Measurements from ENCODE around the gene RHBDD3. TPM values are rescaled to one million over a fixed set of nuclear protein-coding genes. Genes with fewer than 3 reads are reported as not detected.

RHBDD3 gene
- total and polyA plus RNA-seq, 2 experiments from 2014 or later: 31.4 to 37.3 TPM

DNA sequence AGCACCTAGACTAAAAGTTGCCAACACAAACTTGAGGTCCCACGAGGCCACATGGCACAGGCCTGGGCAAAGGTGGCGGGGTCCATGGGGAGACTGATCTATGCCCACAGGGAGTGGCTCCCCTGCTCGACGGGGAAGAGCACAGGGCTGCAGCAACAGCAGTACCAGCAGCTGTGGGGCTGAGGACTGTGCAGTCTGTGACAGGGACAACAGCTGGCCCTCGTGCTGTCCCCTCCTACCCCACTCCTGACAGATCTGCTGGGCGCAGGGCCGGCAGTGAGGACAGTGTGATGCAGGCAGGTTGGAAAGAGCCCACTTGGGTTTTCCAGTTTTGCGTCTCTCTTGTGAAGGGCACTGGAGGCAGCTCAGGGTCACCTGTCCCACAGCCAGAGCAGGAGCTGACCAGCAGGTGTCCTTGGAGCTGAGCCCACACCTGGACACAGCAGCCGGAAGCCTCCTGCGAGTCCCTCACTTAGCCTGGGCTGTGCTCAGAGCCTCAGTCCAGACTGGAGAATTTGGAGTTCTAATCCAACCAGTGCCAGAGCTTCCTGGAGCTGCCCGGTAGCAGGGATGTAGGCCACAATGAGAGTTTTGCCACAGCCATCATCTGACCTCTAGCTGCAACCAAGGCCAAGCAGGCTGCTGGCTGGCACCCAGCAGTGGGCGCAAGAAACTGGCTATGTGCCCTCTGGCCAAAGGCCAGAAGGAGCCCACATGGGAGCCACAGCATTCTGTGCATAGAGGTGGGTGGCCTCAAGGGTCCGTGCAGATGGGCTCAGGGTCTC is 35.1 kb upstream of the RHBDD3 start:
- Histone ChIP-seq H3K4me3 (no peak overlapping the region), H3K9me3 (ENCODE audit: low read depth) (no peaks in the 10 kb centered on the region), H3K36me3 (ENCODE audit: low read depth) (peaks cover 26% of the 10 kb centered on the region), H3K79me2 (ENCODE audit: insufficient read depth) (peaks cover 5% of the 10 kb centered on the region; the same call in 1 of the 2 replicates), H3K27ac (no peak overlapping the region), H2AFZ (no peak overlapping the region), H3K9ac (no peak overlapping the region), H4K20me1 (ENCODE audit: insufficient read depth) (no peaks in the 10 kb centered on the region), H3K4me2 (ENCODE audit: unreplicated experiment) (no peak overlapping the region), H3K9me2 (ENCODE audit: insufficient read depth) (no peaks in the 10 kb centered on the region), H3K27me3 (replicated peaks; ENCODE audit: insufficient read depth) (no peaks in the 10 kb centered on the region), H3F3A (ENCODE audit: insufficient read depth) (peaks cover 30% of the 10 kb centered on the region), H3K4me1 (ENCODE audit: insufficient read depth) (no peaks in the 10 kb centered on the region)
- TF ChIP-seq EZH2 (IDR thresholded peaks at IDR 0.05; ENCODE audit: insufficient read depth, poor library complexity, severe bottlenecking) (no peak), EZH2phosphoT487 (IDR thresholded peaks at IDR 0.05; ENCODE audit: insufficient read depth, low read depth) (no peak)
- 28 to 29% methylated on average over 11 to 13 of the region's 13 CpGs for WGBS, 2 experiments (ENCODE audit: low coverage in 1 of 2, low lambda C conversion rate in 2 of 2, missing lambda C conversion rate in 2 of 2)
- DNase-seq: no peak
- in situ Hi-C loops (cut with MboI): no loop called here

DNA sequence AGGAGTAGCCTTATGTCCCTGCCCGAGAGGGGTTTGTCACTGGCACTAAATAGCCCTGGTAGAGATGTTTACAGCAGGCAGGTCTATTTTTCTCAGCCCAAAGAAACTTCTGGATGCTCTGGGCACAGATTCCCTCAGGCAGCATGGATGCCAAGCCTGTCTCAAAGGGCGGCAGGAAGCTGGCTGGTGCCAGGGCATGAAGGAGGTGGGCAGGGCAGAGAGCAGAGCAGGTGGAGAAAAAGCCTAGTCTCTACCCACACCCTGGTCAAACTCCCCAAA is 34.6 kb upstream of the RHBDD3 start:
- Histone ChIP-seq H3K9ac (no peak overlapping the region), H3K4me2 (ENCODE audit: unreplicated experiment) (no peak overlapping the region), H3K4me3 (no peak overlapping the region), H3K79me2 (ENCODE audit: insufficient read depth) (peaks cover under 1% of the 10 kb centered on the region; the same call in 1 of the 2 replicates), H3K9me3 (ENCODE audit: low read depth) (no peaks in the 10 kb centered on the region), H3K27ac (no peak overlapping the region), H3K4me1 (ENCODE audit: insufficient read depth) (no peaks in the 10 kb centered on the region), H2AFZ (no peak overlapping the region), H4K20me1 (ENCODE audit: insufficient read depth) (no peaks in the 10 kb centered on the region), H3K9me2 (ENCODE audit: insufficient read depth) (no peaks in the 10 kb centered on the region), H3F3A (ENCODE audit: insufficient read depth) (peaks cover 35% of the 10 kb centered on the region), H3K27me3 (replicated peaks; ENCODE audit: insufficient read depth) (no peaks in the 10 kb centered on the region), H3K36me3 (ENCODE audit: low read depth) (peaks cover 31% of the 10 kb centered on the region)
- in situ Hi-C loops (cut with MboI): no loop called here
- WGBS, 2 experiments (ENCODE audit: low coverage in 1 of 2, low lambda C conversion rate in 2 of 2, missing lambda C conversion rate in 2 of 2): 14 to 19% methylated on average over 2 of the region's 2 CpGs
- no peak for TF ChIP-seq EZH2 (IDR thresholded peaks at IDR 0.05; ENCODE audit: insufficient read depth, poor library complexity, severe bottlenecking)
- no peak for TF ChIP-seq EZH2phosphoT487 (IDR thresholded peaks at IDR 0.05; ENCODE audit: insufficient read depth, low read depth)
- no peak for DNase-seq

DNA sequence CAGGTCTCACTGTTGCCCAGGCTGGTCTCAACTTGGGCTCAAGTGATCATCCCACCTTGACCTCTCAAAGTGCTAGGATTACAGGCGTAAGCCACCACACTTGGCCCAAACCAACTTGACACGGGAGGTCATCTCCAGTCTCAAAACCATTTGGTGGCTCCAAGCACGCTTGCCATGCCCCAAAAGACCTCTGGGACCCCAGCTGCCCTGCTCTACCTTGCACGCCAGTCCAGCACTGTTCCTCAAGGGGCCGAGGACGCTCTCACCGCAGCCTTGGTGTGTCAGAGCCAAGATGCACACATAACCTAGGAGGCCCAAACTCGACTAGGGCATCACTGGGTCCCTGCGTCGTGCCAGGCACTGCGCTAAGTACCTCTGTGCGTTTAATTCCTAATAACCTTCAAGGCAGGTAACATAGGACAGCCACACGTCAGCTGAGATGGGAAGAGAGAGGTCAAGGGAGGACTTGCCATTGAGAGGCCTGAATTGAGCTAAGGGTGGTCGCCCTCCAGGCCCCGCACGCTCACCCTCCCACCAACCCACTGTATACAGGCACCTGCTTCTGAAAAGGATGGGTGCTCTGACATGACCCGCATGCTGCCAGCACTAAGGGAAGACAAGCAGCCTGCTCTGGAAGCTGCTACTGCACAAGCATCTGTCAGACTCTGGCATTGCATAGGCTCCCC is 34.1 kb upstream of the RHBDD3 start:
- no peak overlapping the region for H3K27ac ChIP-seq
- H3K4me1 ChIP-seq (ENCODE audit: insufficient read depth): no peaks in the 10 kb centered on the region
- no peak overlapping the region for H3K4me3 ChIP-seq
- H3K79me2 ChIP-seq (ENCODE audit: insufficient read depth): no peaks in the 10 kb centered on the region
- no peak overlapping the region for H2AFZ ChIP-seq
- in situ Hi-C loops (cut with MboI): no loop called here
- TF ChIP-seq EZH2 (IDR thresholded peaks at IDR 0.05; ENCODE audit: insufficient read depth, poor library complexity, severe bottlenecking) (no peak), EZH2phosphoT487 (IDR thresholded peaks at IDR 0.05; ENCODE audit: insufficient read depth, low read depth) (no peak)
- H3K4me2 ChIP-seq (ENCODE audit: unreplicated experiment): no peak overlapping the region
- no peaks in the 10 kb centered on the region for H4K20me1 ChIP-seq (ENCODE audit: insufficient read depth)
- no peaks in the 10 kb centered on the region for H3K9me3 ChIP-seq (ENCODE audit: low read depth)
- H3K36me3 ChIP-seq (ENCODE audit: low read depth): peaks cover 36% of the 10 kb centered on the region
- peaks cover 40% of the 10 kb centered on the region for H3F3A ChIP-seq (ENCODE audit: insufficient read depth)
- no peak overlapping the region for H3K9ac ChIP-seq
- no peaks in the 10 kb centered on the region for H3K9me2 ChIP-seq (ENCODE audit: insufficient read depth)
- WGBS, 2 experiments (ENCODE audit: low coverage in 1 of 2, low lambda C conversion rate in 2 of 2, missing lambda C conversion rate in 2 of 2): 88 to 91% methylated on average over 17 of the region's 17 CpGs
- no peaks in the 10 kb centered on the region for H3K27me3 ChIP-seq (replicated peaks; ENCODE audit: insufficient read depth)
- DNase-seq: no peak

GRCh38 chr22:29300807-29301601 is 33.2 kb upstream of the RHBDD3 start:
- Histone ChIP-seq H2AFZ (no peak overlapping the region), H3K4me1 (ENCODE audit: insufficient read depth) (no peaks in the 10 kb centered on the region), H4K20me1 (ENCODE audit: insufficient read depth) (no peaks in the 10 kb centered on the region), H3F3A (ENCODE audit: insufficient read depth) (peaks cover 49% of the 10 kb centered on the region), H3K9me2 (ENCODE audit: insufficient read depth) (no peaks in the 10 kb centered on the region), H3K9ac (no peak overlapping the region), H3K36me3 (ENCODE audit: low read depth) (peaks cover 45% of the 10 kb centered on the region), H3K9me3 (ENCODE audit: low read depth) (no peaks in the 10 kb centered on the region), H3K4me2 (ENCODE audit: unreplicated experiment) (no peak overlapping the region), H3K79me2 (ENCODE audit: insufficient read depth) (0 out of 2 replicates have a peak, but pooled peaks cover 5% of the 10 kb centered on the region), H3K4me3 (no peak overlapping the region), H3K27ac (no peak overlapping the region), H3K27me3 (replicated peaks; ENCODE audit: insufficient read depth) (no peaks in the 10 kb centered on the region)
- WGBS, 2 experiments (ENCODE audit: low coverage in 1 of 2, low lambda C conversion rate in 2 of 2, missing lambda C conversion rate in 2 of 2): 67 to 74% methylated on average over 10 of the region's 10 CpGs
- in situ Hi-C loops (cut with MboI): no loop called here
- TF ChIP-seq EZH2 (IDR thresholded peaks at IDR 0.05; ENCODE audit: insufficient read depth, poor library complexity, severe bottlenecking) (no peak), EZH2phosphoT487 (IDR thresholded peaks at IDR 0.05; ENCODE audit: insufficient read depth, low read depth) (no peak)
- DNase-seq: no peak

Data from GM23248 (cell line).